ENCODE results near the gene ANKRD30A. TPM values are rescaled to one million over a fixed set of nuclear protein-coding genes. Genes with fewer than 3 reads are reported as not detected.
"Not testable (repeated sequence)": the region's sequence is repeated elsewhere in the genome, so short reads cannot be mapped to it uniquely, and the experiment has no call there.

Gene ANKRD30A
- total and polyA plus RNA-seq, 2 donors = not detected

DNA sequence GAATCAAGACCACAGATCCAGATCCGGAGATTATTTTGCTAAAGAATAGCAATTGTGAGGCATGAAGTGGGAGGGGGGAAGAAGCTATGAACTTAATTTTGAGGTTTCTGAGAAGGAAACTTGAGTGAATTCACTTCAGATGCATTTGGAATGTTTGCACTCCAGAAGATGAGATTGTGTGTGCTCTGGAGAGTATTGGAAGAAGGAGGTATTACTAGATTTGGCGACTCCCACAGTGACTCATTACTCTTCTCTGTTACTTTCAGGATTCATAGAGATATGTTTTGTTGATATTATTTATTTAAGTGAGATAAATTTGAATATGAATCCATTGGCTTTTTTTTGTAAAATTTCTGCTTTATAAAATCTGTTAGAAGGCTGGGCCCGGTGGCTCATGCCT, 80.7 kb downstream of the ANKRD30A start:
- no peak for DNase-seq (ENCODE audit: extremely low spot score)
- H3K4me1 ChIP-seq (ENCODE audit: insufficient read depth) = no peaks in the 10 kb centered on the region
- WGBS = 88% methylated on average over 3 of the region's 3 CpGs
- no peaks in the 10 kb centered on the region for H3K36me3 ChIP-seq (ENCODE audit: insufficient read depth)
- H3K27ac ChIP-seq (ENCODE audit: low read depth) = no peak overlapping the region
- no peak overlapping the region for H3K4me3 ChIP-seq (ENCODE audit: low read depth, low read length)

DNA sequence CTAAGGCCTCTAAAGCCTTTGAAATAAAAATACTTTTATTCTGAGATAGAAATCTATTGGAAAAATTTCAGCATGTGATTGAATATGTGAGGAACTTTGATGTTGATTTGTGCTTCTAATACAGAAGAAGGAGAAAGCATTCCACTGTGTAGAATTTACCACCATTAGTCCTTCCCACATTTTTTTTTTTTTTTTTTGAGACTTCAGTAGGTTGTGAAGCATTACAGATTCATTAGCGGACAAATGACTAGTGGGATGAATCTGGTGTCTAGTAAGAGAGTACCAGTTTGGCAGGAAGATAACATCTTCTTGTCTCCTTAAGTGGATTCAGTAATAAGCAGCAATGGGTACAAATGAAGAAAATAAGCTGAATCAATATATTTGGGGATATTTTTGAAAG, 95.5 kb downstream of the ANKRD30A start:
- no peak overlapping the region for H3K27ac ChIP-seq (ENCODE audit: low read depth)
- H3K36me3 ChIP-seq (ENCODE audit: insufficient read depth) = no peaks in the 10 kb centered on the region
- no peaks in the 10 kb centered on the region for H3K4me1 ChIP-seq (ENCODE audit: insufficient read depth)
- no peak overlapping the region for H3K4me3 ChIP-seq (ENCODE audit: low read depth, low read length)
- no peak for DNase-seq (ENCODE audit: extremely low spot score)
- WGBS = 64% methylated on average over 1 of the region's 1 CpG

DNA sequence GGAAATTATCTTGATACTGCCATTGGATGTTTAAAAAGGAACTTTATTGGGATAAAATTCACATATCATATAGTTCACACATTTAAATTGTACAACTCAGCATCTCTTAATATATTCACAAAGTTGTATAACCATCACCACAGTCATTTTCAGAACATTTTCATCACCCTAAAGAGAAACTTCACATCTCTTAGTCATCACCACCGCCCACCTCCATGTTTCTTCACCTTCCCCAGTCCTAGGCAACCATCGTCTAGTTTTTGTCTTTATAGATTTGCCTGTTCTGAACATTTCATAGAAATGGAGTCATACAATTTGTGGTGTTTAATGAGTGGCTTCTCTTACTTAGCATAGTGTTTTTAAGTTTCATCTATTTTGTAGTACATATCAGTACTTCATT, 96.6 kb downstream of the ANKRD30A start:
- DNase-seq (ENCODE audit: extremely low spot score) = no peak
- Histone ChIP-seq H3K4me1 (ENCODE audit: insufficient read depth) (no peaks in the 10 kb centered on the region), H3K27ac (ENCODE audit: low read depth) (no peak overlapping the region), H3K4me3 (ENCODE audit: low read depth, low read length) (no peak overlapping the region), H3K36me3 (ENCODE audit: insufficient read depth) (no peaks in the 10 kb centered on the region)
- 21% methylated on average over 2 of the region's 2 CpGs for WGBS

DNA sequence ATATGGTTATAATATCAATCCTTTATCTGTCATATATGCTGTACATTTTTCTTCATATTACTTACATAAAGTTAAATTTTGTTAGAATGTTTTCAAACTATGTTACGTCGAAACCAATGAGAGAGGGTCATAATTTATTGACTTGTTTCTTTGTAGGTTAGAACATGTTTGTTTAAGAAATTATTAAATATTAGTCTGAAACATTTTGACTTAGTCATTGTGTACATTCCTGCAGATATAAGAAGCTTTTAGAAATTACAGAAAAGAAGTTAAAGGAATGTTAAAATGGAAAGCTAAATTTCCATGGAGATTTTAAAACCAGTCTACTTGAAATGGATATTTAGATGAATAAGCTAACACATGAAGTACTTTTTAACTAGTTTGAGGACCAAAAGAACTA, 99.8 kb downstream of the ANKRD30A start:
- 82% methylated on average over 2 of the region's 2 CpGs for WGBS
- no peaks in the 10 kb centered on the region for H3K4me1 ChIP-seq (ENCODE audit: insufficient read depth)
- DNase-seq (ENCODE audit: extremely low spot score) = no peak
- H3K36me3 ChIP-seq (ENCODE audit: insufficient read depth) = no peaks in the 10 kb centered on the region
- no peak overlapping the region for H3K27ac ChIP-seq (ENCODE audit: low read depth)
- no peak overlapping the region for H3K4me3 ChIP-seq (ENCODE audit: low read depth, low read length)

DNA sequence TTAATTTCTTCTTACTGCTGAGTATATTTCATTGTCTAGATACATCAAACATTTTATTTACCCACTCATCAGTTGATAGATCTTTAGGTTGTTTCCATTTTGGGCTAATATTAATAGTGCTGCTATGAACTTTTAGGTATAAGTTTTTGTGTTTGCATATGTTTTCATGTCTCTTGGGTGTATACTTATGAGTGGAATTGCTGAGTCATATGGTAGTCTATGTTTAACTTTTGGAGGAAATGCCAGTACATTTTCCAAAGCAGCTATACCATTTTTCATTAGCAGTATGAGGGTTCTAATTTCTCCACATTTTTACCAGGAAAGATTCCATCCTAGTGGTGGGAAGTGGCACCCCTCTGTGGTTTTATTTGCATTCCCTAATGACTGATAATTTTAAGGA, 101.1 kb downstream of the ANKRD30A start:
- H3K4me1 ChIP-seq (ENCODE audit: insufficient read depth) = no peaks in the 10 kb centered on the region
- DNase-seq (ENCODE audit: extremely low spot score) = no peak

DNA sequence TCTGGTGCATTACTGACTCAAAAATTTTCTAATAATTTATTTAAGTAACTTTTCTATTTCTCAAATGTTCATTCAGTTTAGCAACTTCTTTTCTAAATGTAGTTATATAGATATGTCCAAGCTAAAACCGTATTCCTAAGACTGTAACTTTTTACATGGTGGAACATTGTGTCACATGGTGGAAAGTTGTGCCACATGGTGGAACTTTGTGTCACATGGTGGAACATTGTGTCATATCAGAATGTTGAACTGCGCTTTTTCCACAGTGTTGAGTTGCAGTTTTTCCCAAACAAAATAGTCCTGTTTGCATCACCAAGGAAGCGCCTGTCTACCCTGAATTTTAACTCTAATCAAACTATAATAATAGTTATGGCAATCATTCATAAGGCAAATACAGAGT, 109.3 kb downstream of the ANKRD30A start:
- 84% methylated on average over 3 of the region's 3 CpGs for WGBS
- no peaks in the 10 kb centered on the region for H3K4me1 ChIP-seq (ENCODE audit: insufficient read depth)
- no peaks in the 10 kb centered on the region for H3K36me3 ChIP-seq (ENCODE audit: insufficient read depth)
- H3K4me3 ChIP-seq (ENCODE audit: low read depth, low read length) = no peak overlapping the region
- H3K27ac ChIP-seq (ENCODE audit: low read depth) = no peak overlapping the region
- DNase-seq (ENCODE audit: extremely low spot score) = no peak

More for the DNA sequence above, 101.1 kb downstream of the ANKRD30A start:
- H3K36me3 ChIP-seq (ENCODE audit: insufficient read depth) = no peaks in the 10 kb centered on the region
- no peak overlapping the region for H3K4me3 ChIP-seq (ENCODE audit: low read depth, low read length)
- no peak overlapping the region for H3K27ac ChIP-seq (ENCODE audit: low read depth)

DNA sequence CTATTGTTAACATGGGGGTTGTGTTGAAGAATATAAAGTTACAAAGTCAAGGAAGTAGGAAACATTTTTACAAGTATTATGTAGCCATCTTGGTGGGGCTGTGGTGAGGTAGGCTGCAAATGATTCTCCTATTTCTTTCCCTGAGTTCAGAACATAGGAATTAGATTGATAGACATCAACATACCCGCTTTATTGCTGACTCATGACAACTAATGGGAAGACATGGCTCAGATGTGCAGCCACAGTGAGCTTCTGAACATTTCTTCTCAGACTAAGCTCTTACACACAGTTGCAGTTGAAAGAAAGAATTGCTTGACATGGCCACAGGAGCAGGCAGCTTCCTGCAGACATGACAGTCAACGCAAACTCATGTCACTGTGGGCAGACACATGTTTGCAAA, 110.7 kb downstream of the ANKRD30A start:
- Histone ChIP-seq H3K4me3 (ENCODE audit: low read depth, low read length) (no peak overlapping the region), H3K4me1 (ENCODE audit: insufficient read depth) (no peaks in the 10 kb centered on the region), H3K36me3 (ENCODE audit: insufficient read depth) (no peaks in the 10 kb centered on the region), H3K27ac (ENCODE audit: low read depth) (no peak overlapping the region)
- WGBS = 64% methylated on average over 2 of the region's 2 CpGs
- DNase-seq (ENCODE audit: extremely low spot score) = no peak

DNA sequence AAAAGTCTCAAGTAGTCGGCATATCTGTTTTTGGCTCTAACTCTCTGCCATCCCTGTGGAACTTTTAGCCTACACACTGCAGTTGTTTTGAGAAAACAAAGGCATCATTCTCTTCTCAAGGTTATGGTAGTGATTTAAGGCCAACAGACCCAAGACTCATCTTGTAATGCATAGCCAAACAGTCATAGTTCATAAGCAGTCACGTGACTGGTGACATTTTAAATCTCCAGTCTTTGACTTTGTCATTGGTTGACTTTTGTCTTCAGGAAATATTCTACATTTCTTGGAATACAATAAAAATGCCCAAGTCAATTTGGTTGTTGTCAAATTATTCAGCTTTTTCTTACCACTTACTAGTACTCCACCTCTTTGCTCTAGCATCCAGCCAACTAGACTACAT, 114.8 kb downstream of the ANKRD30A start:
- DNase-seq (ENCODE audit: extremely low spot score) = no peak
- no peak overlapping the region for H3K4me3 ChIP-seq (ENCODE audit: low read depth, low read length)
- no peaks in the 10 kb centered on the region for H3K4me1 ChIP-seq (ENCODE audit: insufficient read depth)
- no peak overlapping the region for H3K27ac ChIP-seq (ENCODE audit: low read depth)
- WGBS = 70% methylated on average over 2 of the region's 2 CpGs
- H3K36me3 ChIP-seq (ENCODE audit: insufficient read depth) = no peaks in the 10 kb centered on the region

DNA sequence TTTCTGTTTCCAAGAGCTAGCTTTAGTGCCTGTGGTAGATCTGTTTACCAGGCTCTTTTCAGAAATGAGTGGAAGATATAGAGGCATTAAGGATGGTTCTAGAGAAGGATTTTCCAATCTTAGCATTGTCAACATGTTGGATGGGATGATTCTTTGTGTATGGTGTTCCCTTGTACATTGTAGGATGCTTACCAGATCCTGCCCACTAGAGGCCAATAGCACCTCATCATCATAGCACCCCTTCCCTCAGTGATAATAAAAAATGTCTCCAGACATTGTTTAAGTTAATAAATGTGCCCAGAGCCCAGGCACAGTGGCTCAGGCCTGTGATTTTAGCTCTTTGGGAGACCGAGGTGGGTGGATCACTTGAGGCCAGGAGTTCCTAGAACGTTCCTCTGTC, 121.2 kb downstream of the ANKRD30A start:
- H3K36me3 ChIP-seq (ENCODE audit: insufficient read depth) = no peaks in the 10 kb centered on the region
- no peaks in the 10 kb centered on the region for H3K4me1 ChIP-seq (ENCODE audit: insufficient read depth)
- no peak overlapping the region for H3K4me3 ChIP-seq (ENCODE audit: low read depth, low read length)
- DNase-seq (ENCODE audit: extremely low spot score) = no peak
- no peak overlapping the region for H3K27ac ChIP-seq (ENCODE audit: low read depth)
- 57% methylated on average over 2 of the region's 2 CpGs for WGBS

DNA sequence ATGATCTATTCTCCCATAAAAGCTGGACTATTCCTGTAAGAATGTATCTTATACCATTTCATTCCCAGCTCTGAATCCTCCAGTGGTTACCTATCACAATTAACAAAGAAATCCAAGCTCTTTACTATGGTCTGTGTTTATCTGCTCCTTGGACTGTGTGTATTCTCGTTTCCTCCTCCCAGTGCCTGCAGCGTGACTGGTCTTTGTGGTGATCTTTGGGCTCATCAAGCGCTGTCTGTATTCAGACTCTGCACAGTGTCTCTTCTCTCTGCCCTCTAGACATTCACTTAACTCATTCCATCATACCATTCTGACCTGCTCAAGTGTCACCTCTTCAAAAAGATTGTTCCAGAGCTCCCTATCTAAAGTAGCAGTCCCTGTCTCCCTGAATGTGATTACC, 130.4 kb downstream of the ANKRD30A start:
- H3K27ac ChIP-seq (ENCODE audit: low read depth); H3K4me3 ChIP-seq (ENCODE audit: low read depth, low read length); H3K4me1 ChIP-seq (ENCODE audit: insufficient read depth); DNase-seq (ENCODE audit: extremely low spot score); H3K36me3 ChIP-seq (ENCODE audit: insufficient read depth): not testable (repeated sequence)
- 60% methylated on average over 3 of the region's 3 CpGs for WGBS

DNA sequence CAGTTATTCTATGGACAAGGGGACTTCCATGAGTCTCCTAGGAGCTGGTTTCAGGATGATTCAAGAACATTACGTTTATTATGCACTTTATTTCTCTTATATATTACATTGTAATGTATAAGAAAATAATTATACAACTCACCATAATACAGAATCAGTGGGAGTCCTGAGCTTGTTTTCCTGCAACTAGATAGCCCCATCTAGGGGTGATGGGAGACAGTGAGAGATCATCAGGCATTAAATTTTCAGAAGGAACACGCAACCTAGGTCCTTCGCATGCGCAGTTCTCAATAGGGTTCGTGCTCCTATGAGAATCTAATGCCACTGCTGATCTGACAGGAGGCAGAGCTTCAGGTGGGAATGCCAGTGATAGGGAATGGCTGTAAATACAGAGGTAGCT, 137.9 kb downstream of the ANKRD30A start:
- 73% methylated on average over 5 of the region's 5 CpGs for WGBS
- Histone ChIP-seq H3K4me1 (ENCODE audit: insufficient read depth) (peaks cover 2% of the 10 kb centered on the region), H3K36me3 (ENCODE audit: insufficient read depth) (no peaks in the 10 kb centered on the region), H3K4me3 (ENCODE audit: low read depth, low read length) (no peak overlapping the region), H3K27ac (ENCODE audit: low read depth) (no peak overlapping the region)
- no peak for DNase-seq (ENCODE audit: extremely low spot score)

DNA sequence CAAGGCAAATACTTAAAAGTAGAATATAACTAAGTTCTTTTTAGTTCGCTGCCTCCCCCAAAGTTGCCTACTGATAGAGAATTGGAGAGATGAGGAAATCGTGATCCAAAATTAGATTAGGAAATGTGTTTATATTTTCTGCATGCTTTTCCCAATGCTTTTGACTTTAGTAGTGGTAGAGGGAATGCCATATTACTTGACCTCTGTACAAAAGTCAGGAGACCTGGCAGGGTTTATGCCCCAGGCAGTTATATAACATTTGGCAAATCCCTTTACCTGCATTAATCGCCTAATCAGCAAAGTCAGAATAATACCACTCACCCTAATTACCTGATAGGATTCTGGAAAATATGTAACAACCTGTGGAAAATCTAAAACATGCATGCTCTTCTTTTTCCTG, 142.9 kb downstream of the ANKRD30A start:
- Histone ChIP-seq H3K4me1 (ENCODE audit: insufficient read depth) (peaks cover 2% of the 10 kb centered on the region), H3K27ac (ENCODE audit: low read depth) (no peak overlapping the region), H3K4me3 (ENCODE audit: low read depth, low read length) (no peak overlapping the region), H3K36me3 (ENCODE audit: insufficient read depth) (no peaks in the 10 kb centered on the region)
- DNase-seq (ENCODE audit: extremely low spot score) = no peak
- WGBS = 60% methylated on average over 3 of the region's 3 CpGs

DNA sequence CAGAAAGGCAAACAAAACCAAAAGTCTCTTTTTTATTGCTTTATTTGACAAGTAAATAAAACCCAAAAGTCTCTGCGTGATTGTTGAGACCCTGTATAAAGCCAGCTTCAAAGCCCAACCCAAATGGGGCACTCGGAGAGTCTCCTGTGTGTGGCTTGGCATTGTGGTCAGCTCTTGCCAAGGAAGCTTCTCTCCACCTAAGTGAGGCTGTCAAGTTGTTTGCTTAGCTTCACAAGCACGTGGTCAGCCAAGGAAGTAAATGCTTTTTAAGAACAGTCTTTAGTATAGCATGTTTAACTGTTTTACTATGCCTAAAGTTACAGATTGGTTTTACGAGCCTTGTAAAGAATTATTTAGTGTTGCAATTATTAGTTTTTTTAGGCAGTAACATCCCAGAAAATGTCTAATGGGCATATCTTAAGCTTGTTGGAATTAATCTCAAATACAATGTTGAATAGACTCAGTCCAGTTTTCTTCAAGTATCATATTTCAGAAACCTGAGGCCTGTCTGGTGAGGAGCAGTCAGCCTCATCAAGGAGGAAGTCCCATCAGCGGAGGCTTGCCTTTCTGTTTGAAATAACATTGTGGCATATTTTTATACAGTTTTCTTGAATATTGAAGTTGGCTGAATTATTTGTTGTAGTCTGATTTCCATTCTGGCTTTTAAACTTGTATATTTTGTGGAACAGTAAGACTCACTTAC, 144.3 kb downstream of the ANKRD30A start:
- DNase-seq (ENCODE audit: extremely low spot score) = no peak
- no peak overlapping the region for H3K27ac ChIP-seq (ENCODE audit: low read depth)
- H3K4me3 ChIP-seq (ENCODE audit: low read depth, low read length) = no peak overlapping the region
- H3K36me3 ChIP-seq (ENCODE audit: insufficient read depth) = no peaks in the 10 kb centered on the region
- H3K4me1 ChIP-seq (ENCODE audit: insufficient read depth) = peaks cover 2% of the 10 kb centered on the region
- WGBS = 64% methylated on average over 5 of the region's 5 CpGs

DNA sequence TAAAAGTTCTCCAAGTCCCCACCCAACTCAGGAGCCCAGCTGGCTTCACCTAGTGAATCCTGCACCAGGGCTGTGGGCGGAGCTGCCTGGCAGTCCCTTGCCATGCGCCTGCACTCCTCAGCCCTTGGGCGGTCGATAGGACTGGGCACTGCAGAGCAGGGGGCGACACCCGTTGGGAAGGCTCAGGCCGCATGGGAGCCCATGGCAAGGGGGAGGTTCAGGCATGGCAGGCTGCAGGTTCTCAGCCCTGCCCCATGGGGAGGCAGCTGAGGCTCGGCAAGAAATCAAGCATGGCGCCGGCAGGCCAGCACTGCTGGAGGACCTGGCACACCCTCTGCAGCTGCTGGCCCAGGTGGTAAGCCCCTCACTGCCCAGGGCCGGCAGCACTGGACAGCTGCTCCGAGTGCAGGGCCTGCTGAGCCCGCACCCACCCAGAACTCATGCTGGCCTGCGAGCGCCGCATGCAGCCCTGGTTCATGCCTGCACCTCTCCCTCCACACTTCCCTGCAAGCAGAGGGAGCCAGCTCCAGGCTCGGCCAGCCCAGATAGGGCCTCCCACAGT, 149.9 kb downstream of the ANKRD30A start:
- Histone ChIP-seq H3K4me1 (ENCODE audit: insufficient read depth) (no peaks in the 10 kb centered on the region), H3K27ac (ENCODE audit: low read depth) (no peak overlapping the region), H3K4me3 (ENCODE audit: low read depth, low read length) (no peak overlapping the region), H3K36me3 (ENCODE audit: insufficient read depth) (no peaks in the 10 kb centered on the region)
- WGBS = 92% methylated on average over 17 of the region's 17 CpGs
- no peak for DNase-seq (ENCODE audit: extremely low spot score)

DNA sequence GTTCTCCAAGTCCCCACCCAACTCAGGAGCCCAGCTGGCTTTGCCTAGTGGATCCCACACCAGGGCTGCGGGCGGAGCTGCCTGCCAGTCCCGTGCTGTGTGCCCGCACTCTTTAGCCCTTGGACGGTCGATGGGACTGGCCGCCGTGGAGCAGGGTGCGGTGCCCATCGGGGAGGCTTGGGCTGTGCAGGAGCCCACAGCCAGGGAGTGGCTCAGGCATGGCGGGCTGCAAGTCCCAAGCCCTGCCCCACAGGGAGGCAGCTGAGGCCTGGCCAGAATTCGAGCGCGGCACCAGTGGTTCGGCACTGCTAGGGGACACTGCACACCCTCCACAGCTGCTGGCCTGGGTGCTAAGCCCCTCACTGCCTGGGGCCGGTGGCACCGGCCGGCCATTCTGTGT, 159.7 kb downstream of the ANKRD30A start:
- Histone ChIP-seq H3K4me1 (ENCODE audit: insufficient read depth) (no peaks in the 10 kb centered on the region), H3K36me3 (ENCODE audit: insufficient read depth) (no peaks in the 10 kb centered on the region), H3K4me3 (ENCODE audit: low read depth, low read length) (no peak overlapping the region), H3K27ac (ENCODE audit: low read depth) (no peak overlapping the region)
- DNase-seq (ENCODE audit: extremely low spot score) = no peak
- 95% methylated on average over 18 of the region's 18 CpGs for WGBS

Measured in urinary bladder (tissue), 4 donors.